HG03342 (cell line): Measurements from ENCODE around the gene CD8B2.
"Not testable (repeated sequence)": the region's sequence is repeated elsewhere in the genome, so short reads cannot be mapped to it uniquely, and the experiment has no call there.

Experiments
- ATAC-seq: cut with Tn5 transposase; IDR thresholded peaks from one replicate; pipeline ENCODE4 v1.9.1; 2021; ENCODE audit warnings: mild to moderate bottlenecking, moderate library complexity; ENCODE audit not compliant: unreplicated experiment

Gene CD8B2

DNA sequence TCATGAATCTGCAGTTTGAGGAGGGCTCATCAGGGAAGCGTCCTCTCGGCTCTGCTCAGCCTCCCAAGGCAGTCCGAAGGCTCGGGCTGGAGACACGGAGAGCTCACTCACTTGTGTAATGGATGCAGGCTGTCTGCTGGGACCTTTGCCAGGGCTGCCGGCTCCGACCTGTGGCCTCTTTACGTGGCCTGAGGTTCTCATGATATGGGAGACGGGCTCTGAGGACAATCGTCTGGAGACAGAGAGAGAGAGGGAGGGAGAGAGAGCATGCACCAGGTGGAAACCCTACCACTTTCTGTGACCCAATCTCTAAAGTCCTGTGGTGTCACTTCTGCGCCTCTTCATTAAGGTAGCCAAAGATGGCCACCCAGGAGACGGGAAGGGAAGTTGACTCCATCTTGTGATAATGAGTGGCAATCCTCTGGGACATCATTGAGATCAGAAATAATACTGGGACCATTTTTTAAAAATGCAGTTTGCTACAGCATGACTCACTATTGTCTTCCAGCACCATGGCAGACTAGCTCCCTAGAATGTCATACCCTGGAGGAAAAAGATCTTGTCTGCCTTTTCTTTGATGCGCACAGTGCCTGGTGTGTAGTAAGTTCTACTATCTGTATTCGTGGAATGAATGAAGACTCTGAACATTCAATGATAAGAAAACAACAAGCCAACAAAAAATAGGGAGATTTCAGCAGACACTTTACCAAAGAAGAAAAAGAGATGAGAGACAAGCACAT, 60.2 kb downstream of the CD8B2 start:
- ATAC-seq, result no peak

DNA sequence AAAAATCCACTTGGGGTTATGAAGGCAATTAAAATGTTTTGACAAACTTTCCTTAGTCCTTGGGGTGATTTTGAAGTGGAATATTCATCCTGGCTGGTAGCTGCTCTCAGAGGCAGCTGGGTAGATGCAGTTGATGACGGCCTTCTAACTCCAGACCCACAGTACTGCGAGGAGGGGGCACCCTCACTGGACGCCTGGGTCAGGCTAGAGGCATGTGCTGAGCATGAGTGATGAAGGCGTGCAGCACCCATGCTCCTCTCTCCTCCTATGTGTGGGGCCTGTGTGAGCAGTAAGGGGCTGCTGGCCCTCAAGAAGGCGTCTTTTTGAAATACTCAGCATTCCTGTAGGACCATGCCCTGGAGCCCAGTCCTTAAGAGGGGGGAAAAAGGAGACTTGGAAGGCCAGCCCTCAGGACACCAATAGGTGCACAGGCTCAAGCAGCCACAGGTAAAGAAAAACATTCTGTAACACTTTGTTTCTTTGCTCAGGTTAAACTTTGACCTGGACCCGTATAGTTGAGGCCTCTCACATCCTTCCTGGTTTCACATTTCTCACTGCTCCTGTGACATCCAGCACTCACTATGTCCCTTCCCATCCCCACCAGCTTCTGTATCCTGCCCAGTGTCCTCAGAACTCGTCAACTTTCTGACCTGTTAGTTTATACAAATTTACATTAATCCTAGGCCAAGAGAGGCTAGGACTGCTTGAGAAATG, 64.4 kb downstream of the CD8B2 start:
- ATAC-seq, result no peak

- no peak for ATAC-seq
Observed at GRCh38 chr2:106552921-106553320, 65.8 kb downstream of the CD8B2 start.

GRCh38 chr2:106553321-106553720, 66.2 kb downstream of the CD8B2 start:
- ATAC-seq, result no peak

DNA sequence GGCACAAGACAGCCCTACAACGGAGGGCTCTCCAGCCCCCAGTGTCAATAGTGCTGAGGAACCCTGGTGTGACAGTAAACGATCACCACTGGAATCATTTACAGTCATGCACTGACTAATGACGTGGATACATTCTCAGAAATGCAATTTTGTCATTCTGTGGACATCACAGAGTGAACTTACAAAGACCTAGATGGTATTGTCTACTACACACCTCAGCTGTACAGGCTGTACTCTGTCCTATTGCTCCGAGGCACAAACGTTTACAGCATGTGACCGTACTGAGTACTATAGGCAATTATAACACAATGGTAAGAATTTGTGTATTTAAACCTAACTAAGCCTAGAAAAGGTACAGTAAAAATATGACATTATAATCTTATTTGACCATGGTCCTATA, 67.2 kb downstream of the CD8B2 start:
- no peak for ATAC-seq

GRCh38 chr2:106555053-106555452, 67.9 kb downstream of the CD8B2 start:
- ATAC-seq, result no peak

GRCh38 chr2:106559786-106560185, 72.6 kb downstream of the CD8B2 start:
- ATAC-seq, result not testable (repeated sequence)

DNA sequence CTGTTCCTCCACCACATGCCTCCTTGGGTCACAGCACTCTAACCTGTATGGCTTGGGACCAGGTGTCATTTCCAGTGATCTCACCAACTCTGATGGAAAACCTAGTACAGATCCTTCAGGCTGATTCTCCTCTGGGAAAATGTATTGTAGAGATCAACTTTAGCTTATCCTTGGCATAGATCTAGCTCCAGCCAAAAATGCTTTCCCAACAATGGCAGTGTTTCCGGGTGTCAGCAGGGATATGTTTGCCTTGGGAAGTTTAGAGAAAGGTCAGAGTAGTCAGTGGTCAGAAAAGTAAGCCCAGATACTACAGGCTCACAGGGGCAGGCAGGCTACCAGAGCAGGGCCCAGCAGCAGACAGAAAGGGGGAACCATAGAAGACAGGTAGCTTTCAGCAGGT, 73.6 kb downstream of the CD8B2 start:
- no peak for ATAC-seq

GRCh38 chr2:106561356-106561755, 74.2 kb downstream of the CD8B2 start:
- no peak for ATAC-seq

GRCh38 chr2:106561803-106562202, 74.6 kb downstream of the CD8B2 start:
- ATAC-seq, result no peak

DNA sequence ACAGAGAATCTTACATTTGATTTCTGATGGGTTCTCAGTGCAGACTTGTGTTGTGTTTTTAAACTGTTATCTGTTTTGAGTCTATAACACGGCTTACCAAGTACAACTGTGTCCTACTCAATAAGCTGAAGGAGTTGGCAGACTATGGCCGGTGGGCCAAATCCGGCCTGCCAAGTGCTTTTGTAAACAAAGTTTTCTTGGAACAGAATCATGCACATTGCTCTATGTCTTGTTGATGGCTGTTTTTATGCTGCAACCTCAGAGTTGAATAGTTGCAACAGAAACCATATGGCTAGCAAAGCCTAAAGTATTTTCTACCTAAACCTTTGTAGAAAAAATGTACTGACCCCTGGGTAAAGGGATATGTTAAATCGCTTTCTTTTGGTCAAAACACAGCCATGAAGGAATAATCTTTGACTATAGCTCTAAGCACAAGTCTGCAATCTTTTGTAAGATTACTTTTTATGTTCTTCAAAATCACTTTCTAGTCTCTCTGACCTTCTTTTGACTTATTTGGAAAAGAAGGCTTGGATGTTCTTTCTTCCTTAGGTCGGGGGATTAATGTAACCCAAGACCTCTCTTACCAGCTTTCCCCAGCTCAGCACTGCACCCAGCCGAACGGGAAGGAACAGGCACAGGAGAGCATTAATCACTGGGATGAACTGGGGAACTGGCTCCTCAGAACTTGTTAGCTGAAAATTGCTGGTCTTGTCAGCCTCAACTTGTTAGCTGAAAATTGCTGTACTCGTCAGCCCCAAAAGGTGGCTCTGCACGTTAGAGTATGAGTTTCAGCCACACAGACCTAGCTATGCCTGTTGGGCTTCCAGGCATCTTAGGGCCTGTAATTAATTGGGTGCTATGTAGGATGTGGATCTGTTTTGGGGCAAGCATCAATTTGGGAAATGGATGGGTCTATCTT, 75.4 kb downstream of the CD8B2 start:
- ATAC-seq, result no peak

DNA sequence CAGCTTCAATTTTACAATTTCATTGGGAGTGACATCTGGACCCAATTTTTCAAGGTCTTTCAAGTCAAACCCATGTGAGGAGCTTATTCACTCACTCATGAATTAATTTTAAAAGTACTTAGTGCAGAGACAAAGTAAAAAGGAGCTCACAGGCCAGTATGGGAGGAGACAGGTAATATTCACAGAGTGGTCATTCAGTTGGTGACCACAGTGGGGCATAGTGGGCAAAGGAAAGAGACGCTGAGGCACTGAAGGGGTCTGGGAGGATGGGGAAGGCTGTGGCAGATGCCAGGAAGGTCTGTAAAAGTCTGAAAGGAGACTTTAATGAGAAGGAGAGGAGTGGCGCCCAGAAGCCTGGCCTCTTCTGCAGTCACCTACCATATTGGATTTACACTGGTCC, 76.0 kb downstream of the CD8B2 start:
- no peak for ATAC-seq

- no peak for ATAC-seq
Observed at GRCh38 chr2:106565599-106565998, 78.4 kb downstream of the CD8B2 start.

- no peak for ATAC-seq
Observed at GRCh38 chr2:106566050-106566449, 78.9 kb downstream of the CD8B2 start.

DNA sequence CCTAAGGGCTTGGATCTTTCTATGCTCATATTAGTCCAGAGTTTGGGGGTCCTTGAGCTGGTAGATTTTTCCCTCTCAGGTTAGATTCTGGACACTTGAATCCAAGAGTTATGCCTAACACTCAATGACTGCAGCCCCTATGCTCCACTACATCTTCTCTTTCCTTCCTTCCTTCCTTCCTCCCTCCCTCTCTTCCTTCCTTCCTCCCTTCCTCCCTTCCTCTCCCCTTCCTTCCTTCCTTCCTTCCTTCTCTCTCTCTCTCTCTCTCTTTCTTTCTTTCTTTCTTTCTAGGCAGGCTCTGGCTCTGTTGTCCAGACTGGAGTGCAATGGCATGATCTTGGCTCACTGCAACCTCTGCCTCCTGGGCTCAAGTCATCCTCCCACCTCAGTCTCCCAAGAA, 79.3 kb downstream of the CD8B2 start:
- ATAC-seq, result not testable (repeated sequence)

DNA sequence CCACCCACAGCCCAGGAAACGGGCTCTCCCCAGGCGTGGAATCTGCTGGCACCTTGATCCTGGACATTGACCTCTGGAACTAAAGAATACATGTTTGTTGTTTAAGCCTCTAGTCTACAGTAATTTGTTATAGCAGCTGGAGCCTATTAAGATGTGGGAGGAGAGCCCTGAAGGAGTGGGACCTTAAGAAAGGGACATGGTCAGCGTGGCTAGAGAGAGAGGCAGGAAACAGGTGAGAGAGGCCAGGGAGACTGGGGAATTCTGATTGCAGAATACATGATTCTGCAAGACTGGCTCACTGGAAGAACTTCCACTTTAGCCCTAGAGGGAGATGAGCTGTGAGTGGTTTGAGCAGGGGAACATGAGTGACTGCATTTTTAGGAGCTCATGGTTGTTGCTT, 83.2 kb downstream of the CD8B2 start:
- no peak for ATAC-seq
